ENCODE results near the gene MAGEB17.

DNA sequence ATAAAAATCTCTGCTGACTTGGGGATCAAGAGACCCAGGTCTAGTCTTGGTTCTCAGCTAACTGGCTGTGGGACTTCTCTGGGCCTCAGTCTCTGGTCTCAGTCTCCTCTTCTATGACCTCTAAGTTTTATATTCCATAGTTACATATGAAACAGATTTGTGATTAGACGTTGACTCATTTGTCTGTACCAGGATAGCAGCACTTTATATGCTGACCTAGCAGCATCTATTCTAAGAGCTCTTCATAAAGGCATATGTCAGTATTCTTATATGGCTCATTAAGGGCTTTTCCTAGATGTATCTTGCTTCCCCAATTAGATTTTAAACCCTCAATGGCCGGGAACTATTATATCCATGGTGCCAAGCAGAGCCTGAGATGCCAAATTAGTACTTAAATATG is 31.2 kb upstream of the MAGEB17 start:
- TF ChIP-seq CTCF (conservative IDR thresholded peaks at IDR 0.05 in 1 of 2, IDR thresholded peaks at IDR 0.05 in 1 of 2; ENCODE audit: low read depth in 1 of 2, low read length in 2 of 2) (no peak), EZH2 (IDR thresholded peaks at IDR 0.05; ENCODE audit: low read length, missing control alignments) (no peak)
